ENCODE results near the gene MYO5C. TPM values are rescaled to one million over a fixed set of nuclear protein-coding genes. Genes with fewer than 3 reads are reported as not detected.

MYO5C gene
- polyA plus RNA-seq, 1 donor (not counting 4 experiments of a cell fraction or from before 2014, with no cell fraction given) = 0.16 TPM

DNA sequence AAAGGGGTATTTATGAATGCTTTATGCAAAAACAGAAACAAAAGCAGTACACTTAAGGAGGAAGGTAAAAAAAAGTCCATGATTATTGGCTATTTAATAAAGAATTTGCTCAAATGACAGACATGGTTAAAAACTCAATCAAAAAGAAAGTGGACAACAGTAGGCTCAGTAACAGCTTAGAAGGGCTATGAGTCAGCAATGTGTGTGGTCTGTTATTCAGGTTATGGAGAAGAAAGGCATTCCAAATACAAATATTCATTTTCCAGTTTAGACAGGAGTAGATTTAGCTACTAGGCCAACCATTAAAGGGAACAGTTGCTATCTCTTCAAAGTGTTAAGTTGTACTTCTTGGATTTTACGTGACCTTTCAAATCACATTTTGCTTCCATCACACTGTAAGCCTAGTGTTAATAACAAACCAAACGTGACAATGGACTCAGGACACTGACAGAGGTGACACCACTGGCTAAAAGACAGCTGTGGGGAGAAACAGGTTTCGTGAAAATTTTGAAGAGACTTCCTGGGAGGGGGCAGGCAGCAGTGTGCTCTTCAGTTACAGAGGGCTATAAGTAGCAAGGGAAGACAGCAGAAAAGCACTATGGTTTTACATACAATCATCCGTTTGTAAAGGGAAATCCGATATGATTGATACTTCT is 41.7 kb upstream of the MYO5C start:
- Histone ChIP-seq H3K79me2 (ENCODE audit: control insufficient read depth, insufficient read depth, low read length) (no peaks in the 10 kb centered on the region), H3K9ac (ENCODE audit: control insufficient read depth, extremely low read depth, insufficient read depth, low read length) (no peak overlapping the region), H3K27ac (ENCODE audit: control insufficient read depth, insufficient read depth, low read length) (peak overlapping the region; percentile 53), H3K4me2 (ENCODE audit: control insufficient read depth, extremely low read depth, insufficient read depth, low read depth, low read length) (peak overlapping the region; percentile 41), H3K4me1 (ENCODE audit: control insufficient read depth, extremely low read depth, insufficient read depth, low read length) (peaks cover 25% of the 10 kb centered on the region), H3K27me3 (ENCODE audit: control insufficient read depth, extremely low read depth, insufficient read depth, low read length) (no peaks in the 10 kb centered on the region), H4K20me1 (ENCODE audit: control insufficient read depth, extremely low read depth, insufficient read depth, low read length) (no peaks in the 10 kb centered on the region), H2AFZ (ENCODE audit: control insufficient read depth, low read length) (peak overlapping the region; percentile 25), H3K9me1 (ENCODE audit: control insufficient read depth, extremely low read depth, insufficient read depth, low read length) (no peaks in the 10 kb centered on the region), H3K36me3 (ENCODE audit: control insufficient read depth in 2 of 2, extremely low read depth in 1 of 2, insufficient read depth in 2 of 2, low read length in 2 of 2) (peaks cover 2 to 11% of the 10 kb centered on the region in 2 experiments), H3K4me3 (ENCODE audit: control insufficient read depth in 2 of 3, extremely low read depth in 1 of 3, insufficient read depth in 2 of 3, low read depth in 1 of 3, low read length in 3 of 3) (no peak overlapping the region), H3K9me3 (ENCODE audit: control insufficient read depth, low read depth, low read length) (no peaks in the 10 kb centered on the region)
- TF ChIP-seq EZH2 (IDR thresholded peaks at IDR 0.05; ENCODE audit: low read length) (no peak), CTCF (optimal IDR thresholded peaks at IDR 0.05 in 1 of 3, IDR thresholded peaks at IDR 0.05 in 1 of 3, conservative IDR thresholded peaks at IDR 0.05 in 1 of 3; ENCODE audit: extremely low read depth in 1 of 3, insufficient read depth in 2 of 3, low read length in 3 of 3) (no peak)
- FAIRE-seq (peak; percentile 82), DNase-seq (ENCODE audit: low read depth, low spot score) (no peak)
- dilution Hi-C loops (cut with MboI; ENCODE audit: extremely low pct_ligation_motif_present, low sequenced_read_pairs) = no loop called here

DNA sequence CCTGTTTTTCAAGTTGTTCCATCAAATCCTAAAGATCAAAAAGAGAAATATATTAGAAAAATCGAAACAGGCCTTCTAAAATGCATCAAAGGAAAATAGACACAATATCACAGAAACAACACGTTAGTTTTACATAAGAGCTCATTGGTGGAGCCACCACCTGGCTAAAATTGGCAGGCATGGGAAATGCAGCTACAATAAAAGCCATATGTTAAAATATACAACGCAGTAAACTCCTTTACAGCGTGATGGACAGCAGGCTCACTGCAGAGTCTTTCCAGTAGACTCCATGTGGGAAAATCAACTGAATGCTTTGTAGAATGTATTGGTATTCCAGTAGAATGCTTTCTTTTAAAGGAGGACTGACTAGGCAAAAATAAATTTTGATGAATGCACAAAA is 40.9 kb upstream of the MYO5C start:
- Histone ChIP-seq H3K4me2 (ENCODE audit: control insufficient read depth, extremely low read depth, insufficient read depth, low read depth, low read length) (no peak overlapping the region), H3K9me3 (ENCODE audit: control insufficient read depth, low read depth, low read length) (no peaks in the 10 kb centered on the region), H3K27me3 (ENCODE audit: control insufficient read depth, extremely low read depth, insufficient read depth, low read length) (no peaks in the 10 kb centered on the region), H3K27ac (ENCODE audit: control insufficient read depth, insufficient read depth, low read length) (no peak overlapping the region), H3K9me1 (ENCODE audit: control insufficient read depth, extremely low read depth, insufficient read depth, low read length) (no peaks in the 10 kb centered on the region), H3K36me3 (ENCODE audit: control insufficient read depth in 2 of 2, extremely low read depth in 1 of 2, insufficient read depth in 2 of 2, low read length in 2 of 2) (peaks cover 2 to 11% of the 10 kb centered on the region in 2 experiments), H3K79me2 (ENCODE audit: control insufficient read depth, insufficient read depth, low read length) (no peaks in the 10 kb centered on the region), H3K4me3 (ENCODE audit: control insufficient read depth in 2 of 3, extremely low read depth in 1 of 3, insufficient read depth in 2 of 3, low read depth in 1 of 3, low read length in 3 of 3) (no peak overlapping the region), H2AFZ (ENCODE audit: control insufficient read depth, low read length) (no peak overlapping the region), H4K20me1 (ENCODE audit: control insufficient read depth, extremely low read depth, insufficient read depth, low read length) (no peaks in the 10 kb centered on the region), H3K4me1 (ENCODE audit: control insufficient read depth, extremely low read depth, insufficient read depth, low read length) (peaks cover 29% of the 10 kb centered on the region), H3K9ac (ENCODE audit: control insufficient read depth, extremely low read depth, insufficient read depth, low read length) (no peak overlapping the region)
- no peak for TF ChIP-seq EZH2 (IDR thresholded peaks at IDR 0.05; ENCODE audit: low read length)
- TF ChIP-seq CTCF (optimal IDR thresholded peaks at IDR 0.05 in 1 of 3, IDR thresholded peaks at IDR 0.05 in 1 of 3, conservative IDR thresholded peaks at IDR 0.05 in 1 of 3; ENCODE audit: extremely low read depth in 1 of 3, insufficient read depth in 2 of 3, low read length in 3 of 3) = no peak
- no peak for FAIRE-seq
- dilution Hi-C loops (cut with MboI; ENCODE audit: extremely low pct_ligation_motif_present, low sequenced_read_pairs) = no loop called here
- DNase-seq (ENCODE audit: low read depth, low spot score) = no peak

Data from keratinocyte (primary cell).